Progenitor cell of endocrine pancreas (in vitro differentiated cells): Measurements from ENCODE around the gene ANXA5. TPM values are rescaled to one million over a fixed set of nuclear protein-coding genes. Genes with fewer than 3 reads are reported as not detected.

ENCODE experiments used
- DNase-seq: peaks from one replicate; pipeline ENCODE4 v3.0.0; 2021; ENCODE audit warnings: low spot score; ENCODE audit not compliant: unreplicated experiment
- H3K27ac Mint-ChIP-seq: 2 replicates; pipeline ENCODE4 v1.8.0; 2021; ENCODE audit warnings: mild to moderate bottlenecking, moderate library complexity, mixed read lengths
- H3K27me3 Mint-ChIP-seq: 2 replicates; pipeline ENCODE4 v1.8.0; 2021; ENCODE audit warnings: mixed read lengths
- H3K36me3 Mint-ChIP-seq: 2 replicates; pipeline ENCODE4 v1.8.0; 2022; ENCODE audit warnings: mixed read lengths; ENCODE audit not compliant: insufficient read depth
- H3K4me1 Mint-ChIP-seq: 2 replicates; pipeline ENCODE4 v1.8.0; 2021; ENCODE audit warnings: low read depth, mixed read lengths
- H3K4me3 Mint-ChIP-seq: 2 replicates; pipeline ENCODE4 v1.8.0; 2021; ENCODE audit warnings: low read depth, mild to moderate bottlenecking, moderate library complexity, mixed read lengths
- H3K9me3 Mint-ChIP-seq: 2 replicates; pipeline ENCODE4 v1.8.0; 2021; ENCODE audit warnings: low read depth, mixed read lengths
- total RNA-seq: library from RNA; stranded (reverse); gene quantifications from 2 replicates; pipeline ENCODE4 v1.2.1, GENCODE V29; 2021
- TF ChIP-seq, protein P1 (sequence below): fragments of 200-600 bp; sonication (generic); IDR thresholded peaks from one replicate; pipeline ENCODE4 v1.5.0; 2021; ENCODE audit warnings: antibody characterized with exemption, mild to moderate bottlenecking; ENCODE audit not compliant: unreplicated experiment

The ANXA5 gene
- total RNA-seq, 1 donor from 2014 or later, result 203 TPM

GRCh38 chr4:121632636-121633035 lies 64.1 kb downstream of the ANXA5 start:
- Mint-ChIP-seq H3K27me3 (no peaks in the 10 kb centered on the region), H3K27ac (no peak overlapping the region), H3K4me3 (no peak overlapping the region), H3K4me1 (no peaks in the 10 kb centered on the region), H3K36me3 (no peaks in the 10 kb centered on the region), H3K9me3 (no peaks in the 10 kb centered on the region)
- no peak for DNase-seq
- TF ChIP-seq, protein P1, sequence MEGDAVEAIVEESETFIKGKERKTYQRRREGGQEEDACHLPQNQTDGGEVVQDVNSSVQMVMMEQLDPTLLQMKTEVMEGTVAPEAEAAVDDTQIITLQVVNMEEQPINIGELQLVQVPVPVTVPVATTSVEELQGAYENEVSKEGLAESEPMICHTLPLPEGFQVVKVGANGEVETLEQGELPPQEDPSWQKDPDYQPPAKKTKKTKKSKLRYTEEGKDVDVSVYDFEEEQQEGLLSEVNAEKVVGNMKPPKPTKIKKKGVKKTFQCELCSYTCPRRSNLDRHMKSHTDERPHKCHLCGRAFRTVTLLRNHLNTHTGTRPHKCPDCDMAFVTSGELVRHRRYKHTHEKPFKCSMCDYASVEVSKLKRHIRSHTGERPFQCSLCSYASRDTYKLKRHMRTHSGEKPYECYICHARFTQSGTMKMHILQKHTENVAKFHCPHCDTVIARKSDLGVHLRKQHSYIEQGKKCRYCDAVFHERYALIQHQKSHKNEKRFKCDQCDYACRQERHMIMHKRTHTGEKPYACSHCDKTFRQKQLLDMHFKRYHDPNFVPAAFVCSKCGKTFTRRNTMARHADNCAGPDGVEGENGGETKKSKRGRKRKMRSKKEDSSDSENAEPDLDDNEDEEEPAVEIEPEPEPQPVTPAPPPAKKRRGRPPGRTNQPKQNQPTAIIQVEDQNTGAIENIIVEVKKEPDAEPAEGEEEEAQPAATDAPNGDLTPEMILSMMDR, result no peak

Other genes with a start within 250 kb of the ANXA5 start
- not detected in 2 replicates for gene SMIM43, start 68.2 kb upstream of the ANXA5 start, total RNA-seq
- gene EXOSC9, start 104.3 kb upstream of the ANXA5 start, total RNA-seq, result 33.6 and 35.9 TPM in 2 replicates
- gene CCNA2, start 126.9 kb upstream of the ANXA5 start, total RNA-seq, result 24.6 and 27.3 TPM in 2 replicates
- gene BBS7, start 173.5 kb upstream of the ANXA5 start, total RNA-seq, result 23.2 and 28.3 TPM in 2 replicates